GM06990 (cell line): ENCODE measurements around the gene CCNJ.
"Not testable (repeated sequence)": the region's sequence is repeated elsewhere in the genome, so short reads cannot be mapped to it uniquely, and the experiment has no call there.

Experiments
- DNase-seq: peaks from one replicate; pipeline ENCODE4 v3.0.0-alpha.2; 2011; ENCODE audit not compliant: insufficient read length; ENCODE audit errors: extremely low read depth
- H3K27me3 ChIP-seq: replicated peaks from 2 replicates; pipeline ENCODE4 v1.6.0; 2011; ENCODE audit warnings: low read length; ENCODE audit not compliant: control insufficient read depth, insufficient read depth
- H3K36me3 ChIP-seq: 2 replicates; pipeline ENCODE4 v1.5.1; 2011; ENCODE audit warnings: low read length; ENCODE audit not compliant: control insufficient read depth, insufficient read depth
- H3K4me3 ChIP-seq: replicated peaks from 2 replicates; pipeline ENCODE4 v1.5.1; 2011; ENCODE audit warnings: low read depth, mild to moderate bottlenecking, control low read depth, low read length
- CTCF ChIP-seq: IDR thresholded peaks from 2 replicates; pipeline ENCODE4 v1.5.1; 2011; ENCODE audit warnings: low read length, control low read depth, mild to moderate bottlenecking, inconsistent platforms; ENCODE audit not compliant: insufficient read depth, poor library complexity, severe bottlenecking

Gene CCNJ

GRCh38 chr10:96043033-96043892, at the start of gene CCNJ:
CCNJ (plus strand) TSS chr10:96043583; CDS start chr10:96044394, 811 bp downstream.
- peak; percentile 90 for DNase-seq
- TF ChIP-seq CTCF, result peak; percentile 8
- H3K36me3 ChIP-seq, result peaks cover 2% of the 10 kb centered on the region
- H3K4me3 ChIP-seq, result peak within 1 kb of the TSS; percentile 82
- H3K27me3 ChIP-seq, result no peaks in the 10 kb centered on the region

- DNase-seq, H3K4me3 ChIP-seq, H3K27me3 ChIP-seq, H3K36me3 ChIP-seq: not testable (repeated sequence)
Measured at GRCh38 chr10:95994376-95994775, 49.0 kb upstream of the CCNJ start.

GRCh38 chr10:95998255-95998784, 45.1 kb upstream of the CCNJ start:
- no peak overlapping the region for H3K4me3 ChIP-seq
- DNase-seq, result no peak
- no peaks in the 10 kb centered on the region for H3K27me3 ChIP-seq
- no peak for TF ChIP-seq CTCF
- no peaks in the 10 kb centered on the region for H3K36me3 ChIP-seq

- TF ChIP-seq CTCF, result no peak
- DNase-seq, result no peak
Measured at GRCh38 chr10:96013956-96014355, 29.4 kb upstream of the CCNJ start.

GRCh38 chr10:96014473-96015102, 28.8 kb upstream of the CCNJ start:
- no peak for TF ChIP-seq CTCF
- Histone ChIP-seq H3K27me3 (no peaks in the 10 kb centered on the region), H3K4me3 (no peak overlapping the region), H3K36me3 (no peaks in the 10 kb centered on the region)
- DNase-seq, result no peak

More at GRCh38 chr10:96013956-96014355, 29.4 kb upstream of the CCNJ start:
- no peak overlapping the region for H3K4me3 ChIP-seq
- H3K27me3 ChIP-seq, result no peaks in the 10 kb centered on the region
- no peaks in the 10 kb centered on the region for H3K36me3 ChIP-seq

GRCh38 chr10:96017191-96017687, 26.1 kb upstream of the CCNJ start:
- DNase-seq, result peak; percentile 9
- TF ChIP-seq CTCF, result peak; percentile 65
- no peaks in the 10 kb centered on the region for H3K36me3 ChIP-seq
- no peak overlapping the region for H3K4me3 ChIP-seq
- no peaks in the 10 kb centered on the region for H3K27me3 ChIP-seq
